IMR-90 (cell line): ENCODE measurements around the gene PRKCB. TPM values are rescaled to one million over a fixed set of nuclear protein-coding genes. Genes with fewer than 3 reads are reported as not detected.

Source experiments
- ATAC-seq: fragments of 200-7000 bp; cut with Tn5 transposase; 2 replicates; pipeline ENCODE4 v1.9.1; 2020; ENCODE audit warnings: low read depth, mild to moderate bottlenecking, moderate library complexity
- BruUV-seq: library from RNA; stranded (reverse); fragments of 400-500 nt; replicated peaks from 2 replicates; lab custom pipeline; 2021; lab: Mats Ljungman, UMichigan
- CTCF ChIA-PET: fragments of 300-600 bp; formaldehyde crosslinking; extraction: SDS; loops from one replicate; lab custom pipeline; 2021; ENCODE audit warnings: antibody characterized with exemption; lab: Yijun Ruan, JAX
- POLR2A ChIA-PET: fragments of 300-600 bp; sonication (Branson Sonifier 250); formaldehyde crosslinking; loops from one replicate; lab custom pipeline; 2022; ENCODE audit warnings: antibody characterized with exemption; ENCODE audit not compliant: unreplicated experiment; lab: Charles Lee
- DNase-seq: peaks from one replicate; pipeline ENCODE4 v3.0.0; 2013
- H2AFZ ChIP-seq: replicated peaks from 2 replicates; pipeline ENCODE3; 2013; ENCODE audit warnings: low read length, mild to moderate bottlenecking; ENCODE audit not compliant: poor library complexity
- H2AK5ac ChIP-seq: 2 replicates; pipeline ENCODE4 v1.6.1; 2013; ENCODE audit warnings: low read depth, low read length, inconsistent platforms
- H2AK9ac ChIP-seq: replicated peaks from 2 replicates; pipeline ENCODE3; 2013; ENCODE audit warnings: mild to moderate bottlenecking, low read depth, low read length, moderate library complexity; ENCODE audit not compliant: poor library complexity
- H2BK120ac ChIP-seq: 2 replicates; pipeline ENCODE4 v1.6.1; 2013; ENCODE audit warnings: low read depth, low read length, inconsistent platforms
- H2BK15ac ChIP-seq: 3 replicates; pipeline ENCODE4 v1.6.1; 2013; ENCODE audit warnings: low read depth, low read length, inconsistent platforms
- H2BK20ac ChIP-seq: 2 replicates; pipeline ENCODE4 v1.6.1; 2013; ENCODE audit warnings: low read depth, mild to moderate bottlenecking, inconsistent platforms, low read length, moderate library complexity
- H2BK5ac ChIP-seq: 2 replicates; pipeline ENCODE4 v1.6.1; 2013; ENCODE audit warnings: mild to moderate bottlenecking, low read depth, low read length, inconsistent platforms; ENCODE audit not compliant: poor library complexity, severe bottlenecking
- H3K14ac ChIP-seq: replicated peaks from 2 replicates; pipeline ENCODE4 v1.6.1; 2013; ENCODE audit warnings: low read depth, low read length, inconsistent platforms
- H3K18ac ChIP-seq: 2 replicates; pipeline ENCODE4 v1.6.1; 2013; ENCODE audit warnings: low read depth, low read length, control low read depth
- H3K23ac ChIP-seq: 2 replicates; pipeline ENCODE4 v1.6.1; 2013; ENCODE audit warnings: low read depth, low read length, inconsistent platforms
- H3K27ac ChIP-seq: 2 replicates; pipeline ENCODE4 v1.5.1; 2013; ENCODE audit warnings: mild to moderate bottlenecking, control low read depth, low read length; ENCODE audit not compliant: insufficient read depth
- H3K27me3 ChIP-seq: 2 replicates; pipeline ENCODE4 v1.6.1; 2013; ENCODE audit warnings: low read length; ENCODE audit not compliant: control insufficient read depth, insufficient read depth
- H3K36me3 ChIP-seq: 2 replicates; pipeline ENCODE4 v1.6.1; 2013; ENCODE audit warnings: low read length, mixed read lengths; ENCODE audit not compliant: control insufficient read depth, insufficient read depth
- H3K4ac ChIP-seq: 2 replicates; pipeline ENCODE4 v1.6.1; 2013; ENCODE audit warnings: low read depth, low read length, inconsistent platforms
- H3K4me1 ChIP-seq: 2 replicates; pipeline ENCODE4 v1.6.1; 2013; ENCODE audit warnings: low read length, mixed read lengths; ENCODE audit not compliant: control insufficient read depth, insufficient read depth
- H3K4me2 ChIP-seq: 2 replicates; pipeline ENCODE4 v1.6.1; 2013; ENCODE audit warnings: low read depth, mild to moderate bottlenecking, control low read depth, low read length, moderate library complexity
- H3K4me3 ChIP-seq: 2 replicates; pipeline ENCODE4 v1.5.1; 2013; ENCODE audit warnings: low read depth, mild to moderate bottlenecking, control low read depth, low read length, moderate library complexity; ENCODE audit not compliant: insufficient read depth
- H3K56ac ChIP-seq: 2 replicates; pipeline ENCODE4 v1.6.1; 2013; ENCODE audit warnings: low read length, inconsistent platforms; ENCODE audit not compliant: insufficient read depth; ENCODE audit errors: extremely low read depth
- H3K79me1 ChIP-seq, 2 experiments: 2 replicates each; pipeline ENCODE4 v1.6.1; 2013; ENCODE audit warnings: low read length in 2 of 2, inconsistent platforms in 1 of 2, low read depth in 1 of 2
- H3K9ac ChIP-seq: 2 replicates; pipeline ENCODE4 v1.6.1; 2013; ENCODE audit warnings: low read depth, low read length, control low read depth
- H3K9me1 ChIP-seq: 2 replicates; pipeline ENCODE4 v1.6.1; 2013; ENCODE audit warnings: low read length, inconsistent platforms; ENCODE audit not compliant: insufficient read depth
- H3K9me3 ChIP-seq: 2 replicates; pipeline ENCODE4 v1.6.1; 2013; ENCODE audit warnings: low read length; ENCODE audit not compliant: control insufficient read depth, insufficient read depth
- H4K20me1 ChIP-seq: 2 replicates; pipeline ENCODE4 v1.6.1; 2013; ENCODE audit warnings: low read length, inconsistent platforms; ENCODE audit not compliant: insufficient read depth
- H4K5ac ChIP-seq: 2 replicates; pipeline ENCODE4 v1.6.1; 2013; ENCODE audit warnings: mild to moderate bottlenecking, low read depth, low read length, control low read depth
- H4K8ac ChIP-seq, 2 experiments: 2 replicates each; pipeline ENCODE4 v1.6.1; 2013; ENCODE audit warnings: low read depth in 2 of 2, low read length in 2 of 2, control low read depth in 1 of 2, inconsistent platforms in 1 of 2
- H4K91ac ChIP-seq: 2 replicates; pipeline ENCODE4 v1.6.1; 2013; ENCODE audit warnings: low read depth, low read length, inconsistent platforms; ENCODE audit not compliant: insufficient read depth
- CEBPB ChIP-seq: IDR thresholded peaks from 2 replicates; pipeline ENCODE4 v1.6.1; 2012; ENCODE audit warnings: low read depth, low read length, improper control_type of control experiment
- CHD1 ChIP-seq: IDR thresholded peaks from 2 replicates; pipeline ENCODE4 v1.6.1; 2012; ENCODE audit warnings: low read depth, low read length, improper control_type of control experiment
- CTCF ChIP-seq: conservative IDR thresholded peaks from 2 replicates; pipeline ENCODE4 v1.5.1; 2012; ENCODE audit warnings: mild to moderate bottlenecking, low read depth, low read length, improper control_type of control experiment
- MAFK ChIP-seq: IDR thresholded peaks from 2 replicates; pipeline ENCODE4 v1.6.1; 2012; ENCODE audit warnings: low read depth, low read length, improper control_type of control experiment
- MAZ ChIP-seq: IDR thresholded peaks from 2 replicates; pipeline ENCODE4 v1.6.1; 2012; ENCODE audit warnings: low read depth, mild to moderate bottlenecking, low read length, improper control_type of control experiment, moderate library complexity, borderline replicate concordance
- NFE2L2 ChIP-seq: fragments of 150-350 bp; IDR thresholded peaks from 2 replicates; pipeline ENCODE4 v1.6.1; 2016; ENCODE audit warnings: low read depth, mild to moderate bottlenecking, low read length
- POLR2A ChIP-seq: IDR thresholded peaks from 2 replicates; pipeline ENCODE4 v1.6.1; 2012; ENCODE audit warnings: mild to moderate bottlenecking, low read depth, low read length
- RFX5 ChIP-seq: IDR thresholded peaks from 2 replicates; pipeline ENCODE4 v1.8.0; 2012; ENCODE audit warnings: low read depth, mild to moderate bottlenecking, low read length, moderate library complexity
- SMC3 ChIP-seq: fragments of 150-350 bp; IDR thresholded peaks from 2 replicates; pipeline ENCODE4 v1.6.1; 2016; ENCODE audit warnings: low read depth, mild to moderate bottlenecking, antibody characterized with exemption, low read length, moderate library complexity
- WGBS, 2 experiments: methylation state at CpG; one replicate each; pipeline versions ENCODE4 v1.1.5 to v1.1.7; 2013; ENCODE audit warnings: missing lambda C conversion rate in 2 of 2; ENCODE audit not compliant: insufficient read length in 1 of 2; ENCODE audit errors: extremely low coverage in 2 of 2; 5-methylcytosine and 5-hydroxymethylcytosine counted together
- dilution Hi-C: fragments of 300-500 bp; cut with HindIII; formaldehyde crosslinking; loops from one replicate; pipeline ENCODE4 v1.14.3; 2018; ENCODE audit warnings: low sequenced_read_pairs; ENCODE audit not compliant: unreplicated experiment
- in situ Hi-C: fragments of 300-500 bp; cut with MboI; formaldehyde crosslinking; loops from 3 replicates; pipeline ENCODE4 v1.14.3; 2019; ENCODE audit warnings: low sequenced_read_pairs, inconsistent platforms, mixed read lengths
- intact Hi-C: fragments of 100-400 bp; cut with micrococcal nuclease; formaldehyde crosslinking; loops from 2 replicates; pipeline ENCODE4 v1.10.0; 2022
- polyA plus RNA-seq, 3 experiments: library from polyadenylated mRNA; depleted of rRNA; stranded (reverse); fragments of >200 nt; gene quantifications; 2 replicates each; pipeline ENCODE4 v1.2.3, GENCODE V29; 2012; ENCODE audit warnings: low replicate concordance in 1 of 3
- total RNA-seq: library from RNA; depleted of rRNA; stranded (reverse); fragments of >200 nt; gene quantifications from 2 replicates; pipeline ENCODE4 v1.2.3, GENCODE V29; 2012

PRKCB gene
- total and polyA plus RNA-seq, 2 of the 4 experiments (the other 2 are of a cell fraction) = under 0.01 TPM; not detected in 1

GRCh38 chr16:24232936-24233335, 397.2 kb downstream of the PRKCB start:
- Histone ChIP-seq H2AK9ac (no peak overlapping the region), H2AFZ (no peak overlapping the region), H3K18ac (no peak overlapping the region), H2BK5ac (no peak overlapping the region), H3K4me3 (no peak overlapping the region), H4K5ac (no peak overlapping the region), H4K91ac (no peak overlapping the region), H4K8ac (no peak overlapping the region), H3K79me1 (no peaks in the 10 kb centered on the region), H3K9ac (no peak overlapping the region), H2AK5ac (no peak overlapping the region), H3K23ac (no peak overlapping the region), H3K14ac (no peak overlapping the region), H3K56ac (no peak overlapping the region), H2BK15ac (no peak overlapping the region), H3K4me2 (no peak overlapping the region), H2BK20ac (no peak overlapping the region), H3K9me3 (peaks cover 2% of the 10 kb centered on the region; the same call in 1 of the 2 replicates), H2BK120ac (no peak overlapping the region), H4K20me1 (no peaks in the 10 kb centered on the region), H3K4me1 (no peaks in the 10 kb centered on the region), H3K9me1 (no peaks in the 10 kb centered on the region), H3K36me3 (no peaks in the 10 kb centered on the region), H3K4ac (no peak overlapping the region), H3K27ac (no peak overlapping the region), H3K27me3 (no peaks in the 10 kb centered on the region)
- ChIA-PET CTCF (no interaction called here), POLR2A (no interaction called here)
- WGBS, 2 experiments = no CpG with 5 or more reads among the region's 2 CpGs
- ATAC-seq (no peak), DNase-seq (no peak)
- no peak for TF ChIP-seq POLR2A
- no peak for TF ChIP-seq CEBPB
- TF ChIP-seq NFE2L2 = no peak
- TF ChIP-seq SMC3 = no peak
- no peak for TF ChIP-seq CHD1
- TF ChIP-seq MAZ = no peak
- TF ChIP-seq MAFK = no peak
- no peak for TF ChIP-seq CTCF
- no peak for TF ChIP-seq RFX5
- no TSS peak for BruUV-seq
- dilution Hi-C loops = no loop called here
- in situ Hi-C loops = no loop called here
- intact Hi-C loops = no loop called here
